Tibial nerve (tissue), 4 donors: ENCODE results near the gene SDC1. TPM values are rescaled to one million over a fixed set of nuclear protein-coding genes. Genes with fewer than 3 reads are reported as not detected.

Experiments
- DNase-seq, 2 donors: peaks; one replicate each; pipeline ENCODE4 v3.0.0-alpha.2; 2019; ENCODE audit warnings: low spot score in 2 of 2
- H3K27ac ChIP-seq, 4 donors: fragments of 200-600 bp; sonication (generic) in 3 of 4; one replicate each; pipeline ENCODE4 v1.5.1; 2017 to 2019; ENCODE audit warnings: mild to moderate bottlenecking in 1 of 4
- H3K27me3 ChIP-seq, 2 donors: fragments of 200-600 bp; sonication (generic) in 1 of 2; one replicate each; pipeline versions ENCODE4 v1.5.1 to v1.6.0; 2017 to 2019
- H3K36me3 ChIP-seq, 3 donors: fragments of 200-600 bp; sonication (generic); one replicate each; pipeline ENCODE4 v1.5.1; 2018 to 2019
- H3K4me1 ChIP-seq, 4 donors: fragments of 200-600 bp; sonication (generic) in 3 of 4; one replicate each; pipeline ENCODE4 v1.5.1; 2017 to 2019
- H3K4me3 ChIP-seq, 4 donors: fragments of 200-600 bp; sonication (generic) in 3 of 4; one replicate each; pipeline ENCODE4 v1.5.1; 2017 to 2019; ENCODE audit warnings: mild to moderate bottlenecking in 1 of 4, moderate library complexity in 1 of 4
- H3K9me3 ChIP-seq, 4 donors: fragments of 200-600 bp; sonication (generic) in 3 of 4; one replicate each; pipeline ENCODE4 v1.5.1; 2017 to 2019
- CTCF ChIP-seq, 5 experiments: fragments of 200-600 bp in 3 of 5; fragments of 450-650 bp in 2 of 5; sonication (generic) in 3 of 5; IDR thresholded peaks; one replicate each; pipeline ENCODE4 v1.5.1; 2016 to 2019; ENCODE audit warnings: antibody characterized with exemption in 5 of 5, mild to moderate bottlenecking in 3 of 5, moderate library complexity in 2 of 5
- EP300 ChIP-seq, 2 donors: sonication (generic); formaldehyde crosslinking; IDR thresholded peaks; one replicate each; pipeline ENCODE4 v1.6.1; 2017; ENCODE audit warnings: antibody characterized with exemption in 2 of 2, mild to moderate bottlenecking in 1 of 2
- POLR2A ChIP-seq, 2 donors: fragments of 450-650 bp; IDR thresholded peaks; one replicate each; pipeline ENCODE4 v1.6.1; 2017; ENCODE audit warnings: antibody characterized with exemption in 2 of 2, mild to moderate bottlenecking in 2 of 2, moderate library complexity in 2 of 2
- WGBS, 2 donors: methylation state at CpG; one replicate each; pipeline ENCODE4 v1.1.5; 2018; 5-methylcytosine and 5-hydroxymethylcytosine counted together
- total RNA-seq, 4 donors: library from RNA; depleted of rRNA; stranded (reverse); fragments of >200 nt; gene quantifications; one replicate each; pipeline ENCODE4 v1.1.0, GENCODE V29; 2016

Gene SDC1
- total RNA-seq, 4 donors from 2014 or later = 0.78 to 2.8 (median 1.7) TPM

- Histone ChIP-seq H3K4me1 (peaks cover 0 to 29% (median 12%) of the 10 kb centered on the region in 4 donors), H3K27ac (no peak overlapping the region), H3K27me3 (peaks cover 0 to 29% of the 10 kb centered on the region in 2 donors), H3K4me3 (no peak overlapping the region), H3K36me3 (no peaks in the 10 kb centered on the region), H3K9me3 (no peaks in the 10 kb centered on the region)
- no peak for DNase-seq
- WGBS, 2 donors = 91 to 92% methylated on average over 14 of the region's 14 CpGs
- no peak for TF ChIP-seq CTCF (IDR thresholded peaks at IDR 0.05)
- no peak for TF ChIP-seq EP300 (IDR thresholded peaks at IDR 0.05)
- TF ChIP-seq POLR2A (IDR thresholded peaks at IDR 0.05) = no peak
Observed at GRCh38 chr2:20226152-20226545, 1.2 kb upstream of the SDC1 start.

- Histone ChIP-seq H3K27ac (peak overlapping the region in 1 of 4 donors; percentile 73), H3K4me1 (peaks cover 0 to 29% (median 12%) of the 10 kb centered on the region in 4 donors), H3K27me3 (peaks cover 0 to 29% of the 10 kb centered on the region in 2 donors), H3K36me3 (no peaks in the 10 kb centered on the region), H3K4me3 (peak overlapping the region; percentile 35 to 62 (median 51)), H3K9me3 (no peaks in the 10 kb centered on the region)
- no peak for DNase-seq
- TF ChIP-seq EP300 (IDR thresholded peaks at IDR 0.05) (no peak), CTCF (IDR thresholded peaks at IDR 0.05) (peak; percentile 9 to 60 (median 40))
- 14% methylated on average over 29 to 38 of the region's 66 CpGs for WGBS, 2 donors
Observed at GRCh38 chr2:20225294-20226151, 593 bp upstream of the SDC1 start.

- peaks cover 0 to 29% of the 10 kb centered on the region in 2 donors for H3K27me3 ChIP-seq
- WGBS, 2 donors = 0 to 1% methylated on average over 22 to 35 of the region's 70 CpGs
- no peak for DNase-seq
- peak overlapping the region; percentile 35 to 62 (median 51) for H3K4me3 ChIP-seq
- TF ChIP-seq POLR2A (IDR thresholded peaks at IDR 0.05) (no peak), CTCF (IDR thresholded peaks at IDR 0.05) (no peak), EP300 (IDR thresholded peaks at IDR 0.05) (no peak)
- H3K27ac ChIP-seq = peak overlapping the region in 1 of 4 donors; percentile 73
- H3K9me3 ChIP-seq = no peaks in the 10 kb centered on the region
- no peaks in the 10 kb centered on the region for H3K36me3 ChIP-seq
- H3K4me1 ChIP-seq = peaks cover 0 to 29% (median 12%) of the 10 kb centered on the region in 4 donors
Observed at GRCh38 chr2:20224164-20224715, 690 bp downstream of the SDC1 start.

GRCh38 chr2:20223407-20224163, 1.3 kb downstream of the SDC1 start:
- H3K9me3 ChIP-seq = no peaks in the 10 kb centered on the region
- H3K27me3 ChIP-seq = peaks cover 0 to 29% of the 10 kb centered on the region in 2 donors
- H3K4me3 ChIP-seq = peak overlapping the region; percentile 35 to 61 (median 51)
- DNase-seq = no peak
- peaks cover 0 to 29% (median 12%) of the 10 kb centered on the region in 4 donors for H3K4me1 ChIP-seq
- TF ChIP-seq CTCF (IDR thresholded peaks at IDR 0.05) (no peak), POLR2A (IDR thresholded peaks at IDR 0.05) (no peak), EP300 (IDR thresholded peaks at IDR 0.05) (no peak)
- peak overlapping the region in 1 of 4 donors; percentile 73 for H3K27ac ChIP-seq
- H3K36me3 ChIP-seq = no peaks in the 10 kb centered on the region
- 1% methylated on average over 15 to 41 of the region's 66 CpGs for WGBS, 2 donors
